ENCODE data around the gene BAZ2B.

The BAZ2B gene

GRCh38 chr2:159615367-159616285, 722 bp downstream of the BAZ2B start:
- FAIRE-seq: no peak

DNA sequence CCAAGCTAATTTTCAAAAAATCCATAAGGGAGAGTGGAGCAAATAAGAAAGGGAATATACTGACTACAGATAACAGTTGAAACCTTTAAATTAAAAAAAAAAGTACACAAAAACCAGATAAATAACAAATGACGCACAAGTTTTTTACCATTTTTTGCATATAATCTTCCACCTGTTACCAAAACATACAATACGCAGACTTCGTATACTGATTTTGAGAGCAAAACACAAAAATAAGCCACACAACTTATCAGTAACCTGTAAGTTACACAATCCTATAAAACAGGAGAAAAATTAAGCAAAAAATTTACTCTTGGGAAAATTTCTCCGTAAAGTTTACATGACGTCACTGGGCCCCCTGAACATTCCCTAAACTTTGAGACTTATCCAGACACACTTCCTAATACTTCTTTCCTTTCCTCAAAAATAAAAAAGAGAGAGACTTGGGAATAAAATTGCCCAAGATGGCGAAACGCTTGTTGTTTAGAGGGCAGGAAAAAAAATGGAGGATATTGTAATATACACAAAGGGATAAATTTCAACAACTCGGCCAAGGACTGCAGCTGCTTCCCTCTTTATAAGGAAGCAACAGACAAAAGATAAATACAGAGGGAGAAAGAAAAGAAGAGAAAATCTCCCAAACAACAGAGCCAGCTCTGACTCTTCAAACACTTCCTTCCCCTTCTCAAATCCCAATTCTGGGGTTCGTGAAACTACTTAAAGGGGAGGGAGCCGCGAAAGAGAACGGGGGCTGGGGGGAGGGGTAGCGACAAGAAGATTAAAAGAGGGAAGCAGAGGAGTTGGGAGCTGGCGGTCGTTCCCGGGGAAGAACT, 1.6 kb downstream of the BAZ2B start:
- peak; percentile 73 for FAIRE-seq

- peak; percentile 63 for FAIRE-seq
Observed at GRCh38 chr2:159613651-159614285, 2.6 kb downstream of the BAZ2B start.

DNA sequence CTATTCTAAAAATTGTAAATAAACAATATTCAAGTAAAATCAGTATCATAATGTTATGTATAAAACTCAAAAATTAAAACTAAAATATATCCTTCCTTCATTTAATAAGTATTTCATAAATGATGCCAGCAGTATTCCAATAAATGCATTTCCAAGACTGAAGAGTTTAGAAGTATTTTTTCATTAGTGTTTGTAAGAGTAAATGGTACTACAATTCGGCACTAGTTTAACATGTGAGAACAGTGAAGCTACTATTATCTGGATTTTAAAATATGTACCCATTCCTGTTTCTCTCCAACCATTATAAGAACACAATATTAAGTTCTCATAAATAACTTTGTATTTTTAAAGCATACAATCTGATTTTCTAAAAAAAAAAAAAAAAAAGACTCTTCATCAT, 3.3 kb downstream of the BAZ2B start:
- peak; percentile 47 for FAIRE-seq

DNA sequence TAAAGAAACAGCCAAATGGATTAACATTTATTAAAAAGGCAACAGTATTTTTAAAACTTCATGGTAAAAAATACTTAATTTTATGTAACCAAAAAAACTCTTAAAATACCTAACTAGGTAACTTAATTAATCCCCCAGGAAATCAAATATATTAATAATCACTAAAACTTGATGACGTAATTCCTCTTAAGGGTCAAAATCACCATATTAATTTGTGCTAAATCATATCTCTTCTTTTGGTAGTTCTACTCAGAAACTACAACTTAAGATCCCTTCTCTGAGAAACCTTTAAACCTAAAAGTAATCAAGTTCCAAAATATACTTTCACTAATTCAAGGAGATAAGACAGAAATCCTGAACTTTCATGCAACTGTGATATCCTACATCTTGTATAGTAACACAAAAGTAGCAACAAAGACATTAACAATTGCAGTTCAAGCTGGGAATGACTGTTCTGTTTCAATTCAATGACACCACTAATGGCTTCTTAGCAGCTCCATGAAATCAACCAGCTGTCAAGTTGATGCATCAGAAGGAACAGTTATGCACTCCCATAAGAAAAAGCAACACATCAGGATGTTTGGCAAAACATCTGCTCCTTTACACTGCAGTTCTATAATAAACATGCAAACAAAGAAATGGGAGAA, 4.0 kb downstream of the BAZ2B start:
- no peak for FAIRE-seq

- FAIRE-seq: no peak
Observed at GRCh38 chr2:159609811-159610549, 6.4 kb downstream of the BAZ2B start.

- no peak for FAIRE-seq
Observed at GRCh38 chr2:159608723-159609308, 7.5 kb downstream of the BAZ2B start.

- no peak for FAIRE-seq
Observed at GRCh38 chr2:159608108-159608507, 8.2 kb downstream of the BAZ2B start.

DNA sequence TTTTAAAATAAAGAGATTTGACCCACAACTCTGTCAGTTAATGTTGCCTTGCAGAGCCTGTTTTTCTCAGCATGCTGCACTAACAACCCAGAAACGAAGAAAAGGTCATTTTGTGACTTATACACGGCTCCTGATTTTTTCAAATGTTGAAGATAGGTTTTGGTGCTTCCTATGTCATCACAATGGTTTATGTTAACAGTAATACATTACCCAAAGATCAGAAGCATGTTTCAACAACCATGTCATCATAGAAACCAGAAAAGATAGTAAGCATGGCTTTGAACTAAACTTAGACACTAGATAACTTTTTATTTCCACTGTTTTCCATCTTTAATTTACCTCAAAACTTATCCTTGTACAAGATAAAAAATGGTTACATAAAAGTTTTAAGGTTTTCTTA, 10.1 kb downstream of the BAZ2B start:
- FAIRE-seq: no peak

DNA sequence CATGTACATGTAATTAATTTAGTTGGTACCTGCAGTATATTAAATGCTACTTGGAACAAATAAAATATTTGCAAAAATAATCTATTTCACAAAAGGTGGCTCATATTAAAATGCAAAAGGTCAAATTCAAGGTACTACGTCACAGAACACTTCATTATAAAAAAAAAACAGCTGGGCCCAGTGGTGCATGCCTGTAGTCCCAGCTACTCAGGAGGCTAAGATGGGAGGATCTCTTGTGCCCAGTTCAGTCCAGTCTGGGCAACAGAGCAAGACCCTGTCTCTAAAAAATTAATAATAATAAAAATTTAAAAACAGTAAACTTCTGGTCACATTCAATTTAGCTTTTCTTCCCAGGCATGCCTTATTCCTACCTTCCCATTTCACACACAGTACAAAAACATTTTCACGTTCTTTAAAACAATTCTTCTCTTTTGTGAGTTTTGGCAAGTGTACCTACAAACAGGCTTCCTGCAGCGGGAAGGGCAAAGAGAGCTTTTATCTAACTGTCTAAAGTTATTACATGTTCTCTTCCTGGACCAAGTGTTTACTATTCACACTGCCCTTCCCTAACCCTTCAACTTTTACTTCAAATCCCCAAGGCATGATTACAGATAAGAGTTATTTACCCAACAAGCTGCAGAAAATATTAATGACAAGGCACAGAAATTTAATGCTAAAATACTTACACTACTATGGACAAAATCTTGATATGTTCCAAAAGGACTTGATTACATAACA, 10.7 kb downstream of the BAZ2B start:
- no peak for FAIRE-seq

DNA sequence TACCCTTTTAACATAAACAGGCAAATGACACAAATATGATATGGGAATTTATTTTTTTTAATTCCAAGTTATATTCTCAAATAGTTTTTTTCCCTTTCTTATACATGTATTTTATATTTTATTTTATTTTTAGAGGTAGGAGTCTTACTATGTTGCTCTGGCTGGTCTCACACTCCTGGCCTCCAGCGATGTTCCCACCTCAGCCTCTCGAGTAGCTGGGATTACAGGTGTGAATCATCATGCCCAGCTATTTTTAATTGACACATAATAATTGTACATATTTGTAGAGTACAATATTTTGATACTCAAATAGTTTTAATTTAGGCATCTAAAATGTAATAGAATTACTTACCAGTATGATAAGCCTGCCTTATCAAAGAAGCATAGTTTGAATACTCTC, 12.2 kb downstream of the BAZ2B start:
- FAIRE-seq: no peak

- FAIRE-seq: no peak
Observed at GRCh38 chr2:159600752-159601151, 15.6 kb downstream of the BAZ2B start.

- FAIRE-seq: no peak
Observed at GRCh38 chr2:159595410-159596046, 20.8 kb downstream of the BAZ2B start.

GRCh38 chr2:159592441-159592840, 23.9 kb downstream of the BAZ2B start:
- FAIRE-seq: no peak

- FAIRE-seq: no peak
Observed at GRCh38 chr2:159591221-159591620, 25.1 kb downstream of the BAZ2B start.

DNA sequence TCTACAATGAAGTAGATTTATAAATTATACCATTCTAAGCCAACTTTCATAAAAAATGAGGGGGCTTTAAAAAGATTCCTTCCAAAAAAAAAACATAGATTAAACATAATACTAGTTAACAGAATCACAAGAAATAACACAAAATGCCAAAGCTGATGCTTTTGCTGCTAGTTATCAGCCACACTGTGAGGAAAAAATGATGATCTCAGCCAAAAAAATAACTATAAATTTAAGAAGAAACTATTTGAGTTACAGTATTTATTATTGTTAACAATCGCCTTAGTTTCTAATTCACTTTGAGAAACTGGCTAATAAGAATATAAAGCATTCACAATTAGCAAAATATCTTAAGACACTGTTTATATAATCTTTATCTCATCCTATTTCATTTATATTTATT, 27.1 kb downstream of the BAZ2B start:
- no peak for FAIRE-seq

DNA sequence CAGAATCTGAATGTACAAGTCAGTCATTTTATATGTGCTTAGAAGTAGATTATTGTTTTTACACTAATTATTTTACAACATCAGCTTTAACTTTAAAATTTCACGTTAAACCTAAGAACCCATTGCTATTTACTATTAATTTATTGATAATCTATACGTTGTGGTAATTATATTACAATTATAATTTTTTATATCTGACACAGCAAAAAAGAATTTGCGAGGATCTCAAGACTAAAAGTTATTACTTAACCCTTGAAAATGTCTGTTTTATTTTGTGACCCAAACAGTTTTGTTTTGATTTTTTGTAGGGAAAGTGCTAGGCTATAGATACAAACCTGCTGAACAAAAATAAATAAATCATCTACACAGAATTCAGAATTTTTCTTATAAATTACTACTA, 30.3 kb downstream of the BAZ2B start:
- peak; percentile 25 for FAIRE-seq

- no peak for FAIRE-seq
Observed at GRCh38 chr2:159585622-159586021, 30.7 kb downstream of the BAZ2B start.

DNA sequence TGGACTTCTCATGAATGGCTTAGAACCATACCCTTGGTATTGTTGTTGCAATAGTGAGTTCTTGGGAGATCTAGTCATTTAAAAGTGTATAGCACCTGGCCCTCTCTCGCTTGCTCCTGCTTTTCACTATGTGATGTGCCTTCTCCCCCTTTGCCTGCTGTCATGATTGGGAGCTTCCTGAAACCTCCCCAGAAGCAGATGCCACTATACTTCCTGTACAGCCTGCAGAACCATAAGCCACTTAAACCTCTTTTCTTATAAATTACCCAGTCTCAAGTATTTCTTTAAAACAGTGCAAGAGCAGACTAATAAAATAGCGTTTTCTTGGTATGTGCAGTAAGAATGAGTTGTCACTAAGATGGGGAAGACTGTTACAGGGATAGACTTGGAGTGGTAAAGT, 31.6 kb downstream of the BAZ2B start:
- no peak for FAIRE-seq

DNA sequence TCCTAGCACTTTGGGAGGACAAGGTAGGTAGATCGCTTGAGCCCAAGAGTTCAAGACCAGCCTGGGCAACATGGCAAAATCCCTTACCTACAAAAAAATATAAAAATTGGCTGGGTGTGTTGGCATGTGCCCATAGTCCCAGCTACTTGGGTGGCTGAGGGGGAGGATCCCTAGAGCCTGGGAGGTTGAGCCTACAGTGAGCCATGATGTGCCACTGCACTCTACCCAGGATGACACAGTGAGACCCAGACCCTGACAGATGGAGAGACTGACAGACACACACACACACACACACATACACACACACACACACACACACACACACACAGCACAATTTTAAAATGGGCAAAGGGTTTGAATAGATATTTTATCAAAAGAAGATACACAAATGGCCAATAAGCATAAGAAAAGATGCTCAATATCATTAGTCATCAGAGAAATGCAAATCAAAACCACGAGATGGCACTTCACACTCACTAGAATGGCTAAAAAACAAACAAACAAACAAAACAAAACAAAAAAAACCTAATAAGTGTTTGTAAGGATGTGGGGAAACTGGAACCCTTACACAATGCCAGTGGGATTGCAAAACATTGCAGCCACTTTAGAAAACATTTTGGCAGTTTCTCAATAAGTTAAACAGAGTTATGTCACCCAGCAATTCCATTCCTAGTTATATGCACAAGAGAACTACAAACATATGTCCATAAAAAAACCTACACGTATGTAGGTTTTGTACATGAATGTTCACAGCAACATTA, 42.3 kb downstream of the BAZ2B start:
- FAIRE-seq: no peak

All from TTC549 (cell line).